Liver (tissue), 3 donors: ENCODE data around the gene RBM20.

ENCODE experiments used
- EGR1 ChIP-seq, 2 donors: IDR thresholded peaks; 2 replicates each; pipeline ENCODE4 v1.6.1; 2016 to 2018; ENCODE audit warnings: antibody characterized with exemption in 2 of 2, low read depth in 2 of 2
- FOXA1 ChIP-seq: IDR thresholded peaks from 2 replicates; pipeline ENCODE4 v1.6.1; 2016; ENCODE audit warnings: antibody characterized with exemption
- JUND ChIP-seq, 2 donors: IDR thresholded peaks; 2 replicates each; pipeline ENCODE4 v1.6.1; 2016; ENCODE audit warnings: antibody characterized with exemption in 2 of 2
- NR2F2 ChIP-seq: IDR thresholded peaks from 2 replicates; pipeline ENCODE4 v1.6.1; 2016; ENCODE audit warnings: antibody characterized with exemption
- RAD21 ChIP-seq, 2 donors: IDR thresholded peaks; 2 replicates each; pipeline ENCODE4 v1.6.1; 2016; ENCODE audit warnings: antibody characterized with exemption in 2 of 2, mild to moderate bottlenecking in 2 of 2
- REST ChIP-seq: IDR thresholded peaks from 2 replicates; pipeline ENCODE4 v1.6.1; 2016; ENCODE audit warnings: antibody characterized with exemption, mild to moderate bottlenecking
- SP1 ChIP-seq: IDR thresholded peaks from 2 replicates; pipeline ENCODE4 v1.6.1; 2018; ENCODE audit warnings: antibody characterized with exemption, mild to moderate bottlenecking
- TAF1 ChIP-seq: conservative IDR thresholded peaks from 2 replicates; pipeline ENCODE4 v1.6.1; 2016; ENCODE audit warnings: antibody characterized with exemption, mild to moderate bottlenecking
- YY1 ChIP-seq: IDR thresholded peaks from 2 replicates; pipeline ENCODE4 v1.6.1; 2016; ENCODE audit warnings: antibody characterized with exemption, mild to moderate bottlenecking
- ZBTB33 ChIP-seq: IDR thresholded peaks from 2 replicates; pipeline ENCODE4 v1.6.1; 2016; ENCODE audit warnings: antibody characterized with exemption
- TF ChIP-seq, protein P1 (sequence below): IDR thresholded peaks from 2 replicates; pipeline ENCODE4 v1.6.1; 2016; ENCODE audit warnings: antibody characterized with exemption
- TF ChIP-seq, protein P2 (sequence below): fragments of 150-350 bp; IDR thresholded peaks from 2 replicates; pipeline ENCODE4 v1.5.1; 2017; ENCODE audit warnings: improper control_type of control experiment, low read depth, low read length; ENCODE audit not compliant: missing input control
- TF ChIP-seq, protein P3 (sequence below): IDR thresholded peaks from 2 replicates; pipeline ENCODE4 v1.6.1; 2016; ENCODE audit warnings: antibody characterized with exemption
- donor health status: healthy.
- donor health status: healthy.

DNA sequence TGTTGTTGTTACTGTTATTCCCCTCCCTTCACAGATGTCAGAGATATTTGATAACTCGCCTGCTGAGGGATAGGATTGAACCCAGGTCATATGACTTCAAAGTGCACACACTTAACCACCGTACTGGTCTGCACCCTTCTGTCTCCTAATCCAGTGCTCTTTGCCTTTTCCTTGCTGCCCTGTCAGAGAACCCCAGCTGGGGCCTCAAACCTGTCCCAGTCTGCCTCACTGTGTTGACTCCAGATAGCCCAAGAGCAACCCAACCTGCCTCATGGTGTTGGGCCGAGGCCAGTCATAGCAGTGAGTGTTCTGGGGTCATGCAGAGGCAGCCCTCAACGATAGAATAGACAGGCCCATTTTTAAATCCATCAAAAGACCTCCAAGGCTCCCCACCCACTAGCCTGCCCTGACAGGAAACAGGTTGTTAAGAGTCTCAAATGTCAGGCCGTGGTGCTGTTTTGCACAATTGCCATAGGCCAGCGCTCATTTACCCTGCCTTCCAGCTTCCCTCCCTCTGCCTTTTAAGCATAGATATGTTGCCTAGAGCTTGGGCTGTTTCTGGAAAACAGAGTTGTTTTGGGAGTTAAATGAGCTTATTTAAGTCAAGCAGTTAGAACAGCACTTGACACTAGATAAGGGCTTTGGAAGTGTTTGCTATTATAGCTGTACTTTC is 190.6 kb downstream of the RBM20 start:
- TF ChIP-seq SP1 (no peak), YY1 (no peak), FOXA1 (no peak), EGR1 (IDR thresholded peaks at IDR 0.05; ENCODE audit: low read depth in 2 of 2) (no peak), TAF1 (no peak), JUND (IDR thresholded peaks at IDR 0.05) (no peak), RAD21 (IDR thresholded peaks at IDR 0.05) (no peak), REST (no peak), ZBTB33 (no peak), NR2F2 (no peak)
- TF ChIP-seq, protein P1, sequence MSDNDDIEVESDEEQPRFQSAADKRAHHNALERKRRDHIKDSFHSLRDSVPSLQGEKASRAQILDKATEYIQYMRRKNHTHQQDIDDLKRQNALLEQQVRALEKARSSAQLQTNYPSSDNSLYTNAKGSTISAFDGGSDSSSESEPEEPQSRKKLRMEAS = no peak
- TF ChIP-seq, protein P2, sequence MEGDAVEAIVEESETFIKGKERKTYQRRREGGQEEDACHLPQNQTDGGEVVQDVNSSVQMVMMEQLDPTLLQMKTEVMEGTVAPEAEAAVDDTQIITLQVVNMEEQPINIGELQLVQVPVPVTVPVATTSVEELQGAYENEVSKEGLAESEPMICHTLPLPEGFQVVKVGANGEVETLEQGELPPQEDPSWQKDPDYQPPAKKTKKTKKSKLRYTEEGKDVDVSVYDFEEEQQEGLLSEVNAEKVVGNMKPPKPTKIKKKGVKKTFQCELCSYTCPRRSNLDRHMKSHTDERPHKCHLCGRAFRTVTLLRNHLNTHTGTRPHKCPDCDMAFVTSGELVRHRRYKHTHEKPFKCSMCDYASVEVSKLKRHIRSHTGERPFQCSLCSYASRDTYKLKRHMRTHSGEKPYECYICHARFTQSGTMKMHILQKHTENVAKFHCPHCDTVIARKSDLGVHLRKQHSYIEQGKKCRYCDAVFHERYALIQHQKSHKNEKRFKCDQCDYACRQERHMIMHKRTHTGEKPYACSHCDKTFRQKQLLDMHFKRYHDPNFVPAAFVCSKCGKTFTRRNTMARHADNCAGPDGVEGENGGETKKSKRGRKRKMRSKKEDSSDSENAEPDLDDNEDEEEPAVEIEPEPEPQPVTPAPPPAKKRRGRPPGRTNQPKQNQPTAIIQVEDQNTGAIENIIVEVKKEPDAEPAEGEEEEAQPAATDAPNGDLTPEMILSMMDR = no peak
- TF ChIP-seq, protein P3, sequence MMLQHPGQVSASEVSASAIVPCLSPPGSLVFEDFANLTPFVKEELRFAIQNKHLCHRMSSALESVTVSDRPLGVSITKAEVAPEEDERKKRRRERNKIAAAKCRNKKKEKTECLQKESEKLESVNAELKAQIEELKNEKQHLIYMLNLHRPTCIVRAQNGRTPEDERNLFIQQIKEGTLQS = no peak
